GM21619 (cell line): Measurements from ENCODE around the gene POLR3H.

Experiments used
- ATAC-seq: cut with Tn5 transposase; IDR thresholded peaks from one replicate; pipeline ENCODE4 v1.9.1; 2021; ENCODE audit not compliant: unreplicated experiment

The POLR3H gene

DNA sequence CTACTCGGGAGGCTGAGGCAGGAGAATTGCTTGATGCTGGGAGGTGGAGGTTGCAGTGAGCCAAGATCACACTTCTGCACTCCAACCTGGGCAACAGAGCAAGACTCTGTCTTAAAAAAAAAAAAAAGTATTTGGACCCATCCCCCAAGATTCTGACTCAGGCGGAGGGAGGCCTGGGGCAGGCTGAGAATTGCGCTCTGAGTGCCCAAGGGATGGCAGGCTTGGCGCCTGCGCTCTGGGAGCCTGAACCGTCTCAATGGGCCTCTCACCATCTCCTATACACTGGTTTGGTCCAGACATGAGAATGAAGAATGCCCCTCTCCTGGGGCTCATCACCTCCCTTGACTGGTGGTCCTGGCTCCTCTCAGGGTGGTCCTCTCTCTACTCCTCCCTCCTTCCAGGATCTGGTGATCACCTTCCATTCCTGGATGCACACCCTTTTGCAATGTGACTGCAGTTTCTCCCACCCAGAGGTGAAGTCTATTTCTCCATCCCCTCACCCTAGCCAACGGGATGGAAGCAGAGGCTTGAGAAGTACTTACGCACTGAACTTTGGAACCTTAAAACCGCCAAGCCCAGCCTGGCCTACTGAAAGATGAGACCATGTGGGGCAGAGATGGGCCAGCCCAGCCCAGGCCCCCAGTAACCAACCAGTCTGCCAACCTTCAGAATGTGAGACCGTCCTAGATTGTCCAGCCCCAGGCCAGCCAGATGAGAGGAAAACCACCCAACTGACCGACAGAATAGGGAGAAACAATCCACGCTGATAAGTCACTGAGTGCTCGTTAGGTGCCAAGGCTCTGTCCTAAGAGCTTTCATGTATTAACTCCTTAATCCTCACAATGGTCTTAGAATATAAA is 4.9 kb downstream of the POLR3H start:
- no peak for ATAC-seq

DNA sequence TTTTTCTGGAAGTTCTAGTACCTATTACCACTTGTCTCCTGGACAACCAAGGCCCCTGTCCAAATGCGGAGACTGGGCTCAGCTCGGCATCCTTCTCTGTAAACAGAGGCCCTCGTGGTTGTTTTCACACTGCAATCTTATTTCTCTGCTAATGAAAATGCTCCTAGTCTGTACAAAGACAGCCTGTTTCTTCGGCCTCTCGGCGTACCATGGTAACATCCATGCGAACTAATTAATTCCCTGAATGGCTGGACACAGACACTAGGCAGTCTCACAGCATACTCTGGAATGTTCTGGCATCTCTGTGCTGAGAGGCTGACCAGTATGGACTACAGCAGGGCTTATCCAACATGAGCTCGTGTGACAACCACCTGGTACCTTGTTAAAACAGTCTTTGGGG is 5.7 kb downstream of the POLR3H start:
- no peak for ATAC-seq

DNA sequence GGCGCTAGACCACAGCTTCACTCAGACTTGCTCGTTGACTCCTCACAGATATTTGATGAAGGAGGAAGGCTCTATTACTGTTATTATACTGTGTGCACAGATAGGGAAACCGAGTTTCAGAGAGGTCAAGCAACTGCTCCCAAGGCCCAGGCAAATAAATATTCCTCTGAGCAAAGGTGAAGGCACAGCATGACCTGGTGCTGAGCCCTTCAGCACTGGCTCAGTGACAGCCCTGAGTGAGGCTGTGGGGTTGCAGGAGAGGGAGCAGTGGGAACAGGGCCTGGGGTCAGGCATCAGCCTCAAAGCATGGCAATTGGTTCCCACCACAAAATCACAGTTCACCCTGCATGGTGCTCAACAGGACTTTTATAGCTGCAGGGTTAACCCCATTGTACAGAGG is 7.1 kb downstream of the POLR3H start:
- no peak for ATAC-seq

DNA sequence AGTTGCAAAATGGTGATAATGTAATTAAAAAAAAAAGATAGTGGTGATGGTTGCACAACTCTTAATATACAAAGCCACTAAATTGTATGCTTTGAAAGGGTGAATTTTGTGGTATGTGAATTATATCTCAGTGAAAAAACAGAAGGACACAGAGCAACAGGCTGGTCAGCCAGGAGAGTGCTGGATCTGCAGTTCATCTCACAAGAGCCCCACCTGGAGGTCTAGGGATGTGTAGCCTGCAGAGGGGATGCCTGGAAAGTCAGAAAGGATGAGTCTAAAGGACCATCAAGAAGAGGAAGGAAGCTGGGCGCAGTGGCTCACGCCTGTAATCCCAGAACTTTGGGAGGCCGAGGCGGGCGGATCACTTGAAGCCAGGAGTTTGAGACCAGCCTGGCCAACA is 9.0 kb downstream of the POLR3H start:
- no peak for ATAC-seq

DNA sequence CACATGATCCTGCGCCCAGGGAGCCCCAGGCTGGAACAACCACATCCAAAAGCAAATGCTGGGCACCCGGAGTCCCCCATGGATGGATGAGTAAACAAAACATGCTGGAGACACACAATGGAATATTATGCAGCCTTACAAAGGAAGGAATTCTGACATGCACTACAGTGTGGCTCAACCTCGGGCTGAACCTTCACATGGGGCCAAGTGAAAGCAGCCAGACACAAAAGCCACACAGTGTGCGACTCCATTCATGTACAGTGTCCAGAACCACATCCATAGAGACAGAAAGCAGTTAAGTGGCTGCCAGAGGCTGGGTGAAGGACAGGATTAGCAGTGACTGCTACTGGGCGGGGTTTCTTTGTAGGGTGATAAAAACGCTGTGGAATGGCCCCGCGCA is 10.1 kb downstream of the POLR3H start:
- no peak for ATAC-seq

DNA sequence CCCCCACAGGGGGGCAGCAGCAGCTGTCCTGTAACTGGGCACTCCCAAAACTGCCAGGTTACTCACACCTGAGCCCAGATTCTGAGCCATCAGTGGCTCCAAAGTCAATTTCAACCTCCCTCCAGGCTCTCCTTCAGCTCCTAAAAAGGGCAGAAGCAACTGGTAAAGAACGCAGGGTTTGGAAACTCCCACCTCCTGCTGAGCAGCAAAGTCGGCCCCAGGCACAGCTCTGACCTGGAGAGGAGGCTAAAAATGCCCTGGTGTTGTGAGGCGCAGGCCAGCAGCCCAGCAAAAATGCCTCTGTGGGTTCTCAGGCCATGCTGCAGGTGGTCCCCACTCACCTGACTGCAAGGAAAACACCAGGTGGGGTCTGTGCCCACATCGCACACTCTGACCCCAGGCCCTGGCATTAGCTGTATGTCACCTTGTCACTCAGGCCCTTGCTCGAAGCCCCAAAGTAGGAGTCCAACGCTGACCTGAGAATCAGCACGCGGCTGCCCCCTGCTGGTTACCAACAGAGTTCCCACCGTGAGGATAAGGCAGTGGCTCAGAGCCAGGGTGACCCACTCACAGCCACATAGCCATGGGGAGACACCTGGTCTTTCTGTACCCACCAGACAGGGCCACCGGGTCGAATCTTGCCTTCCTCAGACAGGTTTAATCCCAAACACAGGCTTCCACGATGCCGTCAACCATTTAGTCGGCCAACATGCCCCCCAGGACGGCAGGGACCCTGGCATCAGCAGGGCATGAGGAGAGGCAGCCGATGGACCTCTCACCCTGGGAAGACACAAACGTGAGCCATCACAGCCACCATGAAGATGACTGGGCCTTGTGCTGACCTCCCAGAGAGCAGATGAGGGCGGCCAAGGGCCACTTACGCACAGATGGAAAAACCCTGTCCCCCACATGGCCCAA is 11.1 kb downstream of the POLR3H start:
- no peak for ATAC-seq

DNA sequence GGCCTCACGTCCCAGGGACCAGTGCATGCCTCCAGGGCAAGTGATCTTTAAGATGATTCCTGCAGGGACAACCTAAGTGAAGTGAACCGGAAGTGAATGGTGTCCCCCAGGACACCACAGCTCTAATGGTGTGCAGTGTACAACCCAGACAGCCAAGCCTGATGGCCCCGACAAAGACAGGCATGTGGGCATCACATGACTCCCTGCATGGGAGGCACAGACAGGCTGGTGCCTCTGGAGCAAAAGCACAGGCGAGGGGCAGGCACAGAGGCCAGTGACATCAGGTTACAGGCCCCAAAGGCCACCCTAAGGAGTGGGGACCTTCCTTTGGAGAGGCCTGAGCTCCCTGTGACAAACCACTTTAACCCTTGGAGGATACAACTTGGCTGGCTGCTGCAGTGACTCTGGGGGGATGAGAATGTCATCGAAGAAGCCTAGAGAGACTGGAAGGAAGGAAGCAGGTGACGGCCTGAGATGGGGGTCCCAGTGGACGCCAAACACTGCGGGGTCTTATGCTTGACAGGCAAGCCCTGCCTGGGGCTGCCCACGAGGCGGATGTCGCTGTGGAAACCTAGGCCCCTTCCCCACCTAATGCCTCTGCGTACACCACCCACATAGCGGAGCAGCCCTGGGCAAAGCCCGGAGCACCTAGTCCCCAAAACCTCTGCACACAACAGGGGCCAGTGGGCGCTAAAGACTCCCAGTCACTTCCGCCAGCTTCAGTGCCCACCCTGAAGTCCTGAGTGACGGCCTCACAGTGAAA is 12.4 kb downstream of the POLR3H start:
- ATAC-seq, result no peak

DNA sequence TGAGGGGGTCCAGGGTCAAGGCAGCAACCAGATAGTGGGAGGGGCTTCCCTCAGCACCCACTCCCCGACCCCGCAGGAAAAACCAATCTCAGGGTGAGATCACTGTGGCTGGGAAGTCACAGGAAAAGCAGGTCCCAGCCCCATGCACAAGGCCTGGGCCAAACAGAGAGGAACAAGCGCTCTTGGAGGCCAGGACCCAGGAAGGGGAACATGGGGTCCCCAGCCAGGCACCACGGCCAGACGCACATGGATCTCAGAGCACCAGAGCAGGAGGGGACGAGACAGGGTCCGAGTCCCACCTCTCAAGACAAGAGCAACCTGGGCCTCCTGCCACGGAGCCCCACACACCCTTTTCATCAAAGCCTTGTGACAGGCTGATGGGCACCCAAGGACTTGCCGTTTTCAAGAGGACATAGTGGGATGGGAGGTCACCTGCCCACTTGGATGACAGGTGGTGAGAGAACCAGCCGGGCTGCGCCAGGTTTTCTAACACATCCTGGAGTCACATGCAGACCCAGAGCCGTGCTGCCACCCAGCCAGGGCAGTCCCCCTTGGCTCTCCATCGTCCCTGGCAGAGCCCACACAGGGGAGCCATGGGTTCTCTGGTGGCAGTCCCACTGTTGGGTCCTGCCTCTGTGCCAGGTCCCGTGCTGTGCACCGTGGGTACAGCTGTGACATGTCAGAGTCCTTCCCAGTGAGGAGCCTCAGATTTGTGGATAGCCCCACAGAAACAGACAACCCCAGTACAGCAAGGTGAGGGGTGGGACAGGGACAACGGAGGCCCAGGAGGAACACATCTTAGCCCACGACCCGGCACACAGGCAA is 13.2 kb downstream of the POLR3H start:
- no peak for ATAC-seq

DNA sequence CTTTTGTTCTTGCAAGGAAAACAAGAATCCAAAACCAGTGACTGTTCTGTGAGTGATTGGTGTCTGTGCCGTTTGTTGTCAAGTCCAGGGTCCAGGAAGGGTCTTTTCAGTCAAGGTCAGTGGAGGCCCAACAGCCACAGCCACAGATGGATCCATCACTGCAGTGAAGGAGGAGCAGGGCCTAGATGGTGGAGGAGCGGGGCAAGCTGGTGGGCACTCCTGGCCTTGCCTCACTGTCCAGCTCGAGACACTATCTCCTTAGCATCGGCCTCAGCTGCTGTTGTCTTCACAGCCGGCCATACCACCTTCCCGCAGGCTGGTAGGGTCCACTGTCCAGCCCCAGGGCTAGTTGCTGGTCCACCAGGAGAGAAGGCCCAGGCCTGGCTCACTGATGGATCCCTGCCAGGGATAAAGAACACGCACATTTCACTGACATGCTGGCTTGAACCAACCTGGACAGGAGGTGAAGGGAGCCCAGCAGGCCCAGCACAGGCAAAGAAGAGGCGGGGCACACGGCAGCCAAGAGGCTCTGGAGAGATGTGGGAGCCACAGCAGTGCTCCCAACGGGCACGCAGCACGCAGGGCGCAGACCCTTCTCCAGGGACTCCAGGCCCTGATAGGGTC is 15.2 kb downstream of the POLR3H start:
- ATAC-seq, result no peak

DNA sequence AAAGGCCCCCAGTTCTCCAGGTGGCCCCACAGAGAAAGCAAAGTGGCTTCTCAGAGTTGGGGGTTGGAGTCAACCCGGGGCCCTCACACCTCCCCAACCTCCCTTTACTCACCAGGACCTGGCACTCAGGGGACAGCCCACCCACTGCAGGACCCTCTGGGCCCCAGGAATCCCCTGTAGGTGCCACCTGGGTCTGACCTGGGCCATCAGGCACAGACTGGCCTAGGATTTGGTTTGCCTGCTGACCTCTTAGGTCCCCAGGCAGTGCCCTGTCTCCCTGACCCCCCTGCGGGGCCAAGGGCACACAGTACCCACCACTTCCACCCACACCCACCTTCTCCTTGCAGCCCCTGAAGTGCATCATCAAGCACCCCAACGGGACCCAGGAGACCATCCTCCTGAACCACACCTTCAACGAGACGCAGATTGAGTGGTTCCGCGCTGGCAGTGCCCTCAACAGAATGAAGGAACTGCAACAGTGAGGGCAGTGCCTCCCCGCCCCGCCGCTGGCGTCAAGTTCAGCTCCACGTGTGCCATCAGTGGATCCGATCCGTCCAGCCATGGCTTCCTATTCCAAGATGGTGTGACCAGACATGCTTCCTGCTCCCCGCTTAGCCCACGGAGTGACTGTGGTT is 16.0 kb downstream of the POLR3H start:
- no peak for ATAC-seq

DNA sequence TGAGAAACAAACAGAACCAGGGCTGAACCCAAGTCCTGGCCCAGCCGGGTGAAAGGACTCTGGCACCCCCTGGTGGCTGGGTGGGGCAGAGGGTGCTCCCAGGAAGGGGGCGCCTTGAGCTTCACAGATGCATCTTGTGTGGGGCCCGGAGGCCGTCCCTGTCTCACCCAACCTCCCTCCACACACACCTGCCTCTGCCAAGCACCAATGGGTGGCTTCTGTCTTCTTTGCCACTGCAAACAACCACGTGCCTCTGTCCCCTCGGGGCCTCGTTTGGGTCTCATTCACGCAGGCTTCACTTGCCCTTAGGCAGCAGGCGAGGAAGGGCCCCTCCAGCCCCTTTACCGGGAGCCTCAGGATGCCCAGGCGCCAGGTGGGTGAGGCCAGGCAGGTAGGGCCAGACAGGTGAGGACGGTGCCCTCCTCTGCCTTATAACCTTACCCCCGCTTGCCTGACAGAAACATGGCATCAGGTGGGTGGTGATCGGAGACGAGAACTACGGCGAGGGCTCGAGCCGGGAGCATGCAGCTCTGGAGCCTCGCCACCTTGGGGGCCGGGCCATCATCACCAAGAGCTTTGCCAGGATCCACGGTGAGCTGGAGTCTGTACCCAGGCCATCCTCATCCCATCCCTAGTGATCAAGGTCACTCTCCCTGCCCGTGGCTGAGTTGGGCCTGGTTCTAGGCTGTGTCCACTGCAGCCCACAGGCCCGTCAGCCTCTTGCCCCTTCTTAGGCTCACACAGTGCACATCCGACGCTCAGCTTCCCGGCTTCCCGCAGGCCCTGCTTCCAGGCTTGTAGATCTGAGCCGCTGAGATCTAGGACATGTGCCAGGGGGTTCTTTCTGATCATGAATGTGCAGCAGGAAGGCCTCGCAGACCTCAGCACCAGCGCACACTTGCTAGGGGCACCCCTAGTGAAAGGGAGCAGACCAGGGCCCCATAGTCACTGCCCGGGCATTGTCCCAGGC is 17.2 kb downstream of the POLR3H start:
- ATAC-seq, result no peak

DNA sequence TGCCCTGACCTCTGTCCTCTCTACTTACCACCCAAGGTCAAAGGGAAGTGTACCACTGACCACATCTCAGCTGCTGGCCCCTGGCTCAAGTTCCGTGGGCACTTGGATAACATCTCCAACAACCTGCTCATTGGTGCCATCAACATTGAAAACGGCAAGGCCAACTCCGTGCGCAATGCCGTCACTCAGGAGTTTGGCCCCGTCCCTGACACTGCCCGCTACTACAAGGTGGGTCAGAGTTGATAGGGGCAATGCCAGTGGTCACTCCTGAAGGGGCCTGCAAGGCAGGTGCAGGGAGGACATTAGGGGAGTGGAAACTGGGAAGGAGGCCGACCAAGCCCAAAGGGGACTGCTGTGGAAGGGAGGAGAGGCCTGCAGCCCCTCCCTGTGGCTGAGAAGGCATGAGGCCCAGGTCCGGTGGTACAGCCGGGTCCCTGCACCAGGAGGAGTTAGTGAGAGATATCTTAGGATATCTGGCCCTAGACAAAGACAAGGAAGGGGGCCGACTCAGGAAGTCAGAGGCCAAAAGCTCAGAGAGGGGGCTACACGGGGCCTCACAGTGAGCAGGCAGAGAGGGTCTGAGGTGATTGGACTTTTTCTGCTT is 17.9 kb downstream of the POLR3H start:
- ATAC-seq, result no peak

DNA sequence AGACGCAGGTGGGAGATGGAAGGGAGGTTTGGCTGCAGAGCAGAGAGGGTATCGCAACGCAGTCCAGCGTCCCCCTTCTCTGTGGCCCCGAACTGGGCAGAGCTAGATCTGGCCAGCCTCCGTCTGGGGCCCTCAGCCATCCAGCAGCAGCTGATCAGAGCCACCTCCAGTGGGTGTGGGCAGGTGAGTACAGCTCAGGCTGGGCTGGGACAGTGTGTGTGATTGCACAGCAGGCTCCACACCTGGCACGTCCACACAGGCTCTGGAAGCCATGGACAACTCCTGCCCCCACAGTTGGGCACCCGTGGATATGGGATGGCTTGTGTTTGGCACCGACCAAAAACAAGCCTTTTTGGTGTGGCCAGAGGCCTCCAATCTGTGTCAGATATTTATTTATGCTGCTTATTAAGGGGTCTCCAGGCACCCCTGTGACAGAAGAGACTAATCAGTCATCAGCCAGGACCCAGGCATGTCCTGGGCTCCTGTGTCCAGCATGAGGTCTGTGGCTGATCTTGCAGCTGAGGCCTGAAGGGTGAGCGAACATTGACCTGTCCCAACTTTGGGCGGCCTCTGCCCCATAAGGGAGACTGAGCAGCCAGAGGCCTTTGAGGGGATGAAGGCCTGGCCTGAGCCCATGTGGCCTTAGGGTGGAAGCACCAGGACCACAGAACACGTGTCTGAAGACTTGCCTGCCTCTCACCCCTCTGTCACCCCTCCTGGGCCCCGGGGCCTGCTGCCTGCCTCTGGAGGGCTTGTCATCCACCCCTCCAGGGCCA is 18.6 kb downstream of the POLR3H start:
- ATAC-seq, result no peak

DNA sequence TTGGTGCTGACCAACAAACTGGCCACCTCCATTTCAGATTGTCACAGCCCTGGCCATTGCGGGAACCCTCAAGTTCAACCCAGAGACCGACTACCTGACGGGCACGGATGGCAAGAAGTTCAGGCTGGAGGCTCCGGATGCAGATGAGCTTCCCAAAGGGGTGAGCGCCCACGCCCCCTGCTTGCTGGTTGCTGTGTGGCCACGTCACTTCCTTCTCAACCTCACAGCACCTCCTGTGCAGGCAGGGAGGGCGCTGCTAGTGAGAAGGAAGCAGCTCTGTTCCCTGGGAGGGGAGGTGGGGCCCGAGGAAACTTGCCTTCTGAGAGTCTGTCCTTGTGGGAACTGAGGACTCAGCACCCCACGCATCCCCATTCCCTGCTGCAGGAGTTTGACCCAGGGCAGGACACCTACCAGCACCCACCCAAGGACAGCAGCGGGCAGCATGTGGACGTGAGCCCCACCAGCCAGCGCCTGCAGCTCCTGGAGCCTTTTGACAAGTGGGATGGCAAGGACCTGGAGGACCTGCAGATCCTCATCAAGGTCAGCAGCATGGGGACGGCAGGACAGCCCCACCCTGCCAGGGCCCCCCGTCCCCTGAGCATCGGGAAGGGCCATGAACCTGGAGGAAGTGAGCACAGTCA is 19.3 kb downstream of the POLR3H start:
- no peak for ATAC-seq

DNA sequence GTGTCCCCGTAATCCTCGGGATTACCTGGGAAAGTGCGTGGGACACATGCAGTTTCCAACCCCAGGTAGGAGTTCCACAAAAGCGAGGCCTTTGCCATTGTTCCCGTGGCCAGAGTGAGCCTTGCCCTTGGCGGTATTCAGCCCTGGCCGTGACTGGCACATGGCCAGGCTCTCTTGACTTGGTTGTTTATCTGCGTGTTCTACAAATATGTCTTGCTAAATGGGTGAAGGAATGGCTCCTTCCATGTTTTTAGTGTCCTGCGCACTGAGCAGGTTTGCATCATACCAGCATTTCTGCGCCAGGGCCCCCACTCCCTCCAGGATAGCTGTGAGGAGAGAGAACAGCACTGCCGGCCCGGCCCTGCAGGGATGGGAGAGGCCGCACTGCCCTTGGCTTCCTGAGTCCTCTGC is 20.0 kb downstream of the POLR3H start:
- no peak for ATAC-seq

DNA sequence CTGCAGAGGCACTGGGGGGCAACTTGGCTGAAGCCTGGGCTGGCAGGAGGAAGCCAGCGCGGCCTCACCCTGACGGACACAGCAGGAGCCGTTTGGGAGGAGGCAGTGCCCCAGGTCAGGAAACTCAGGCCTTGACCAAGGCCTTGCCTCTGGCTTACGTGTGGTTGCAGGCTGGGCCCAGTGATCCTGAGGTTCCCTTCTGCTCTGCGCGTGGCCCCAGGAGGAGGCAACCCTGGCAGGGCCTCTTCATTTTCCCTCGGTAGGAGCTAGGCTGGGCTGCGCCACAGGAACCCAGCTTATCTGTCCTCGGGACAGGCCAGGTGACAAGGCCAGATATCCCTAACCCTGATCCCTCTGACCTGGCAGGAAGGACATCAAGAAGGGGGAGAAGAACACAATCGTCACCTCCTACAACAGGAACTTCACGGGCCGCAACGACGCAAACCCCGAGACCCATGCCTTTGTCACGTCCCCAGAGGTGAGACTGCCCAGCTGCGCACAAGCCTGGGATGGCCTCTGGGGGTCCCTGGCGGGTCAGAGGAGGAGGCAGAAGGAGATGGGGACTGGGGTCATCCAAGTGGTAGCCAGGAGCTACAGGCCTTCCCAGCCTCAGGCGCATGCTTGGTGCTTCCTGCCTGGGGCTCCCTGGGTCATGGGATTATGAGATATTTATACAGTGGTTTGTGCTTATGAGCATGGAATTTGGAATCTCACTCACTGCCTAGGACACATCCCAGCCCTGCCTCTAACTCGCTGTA is 20.6 kb downstream of the POLR3H start:
- ATAC-seq, result no peak
